ENCODE results near the gene TAB2. TPM values are rescaled to one million over a fixed set of nuclear protein-coding genes. Genes with fewer than 3 reads are reported as not detected.

Gene TAB2
- total and polyA plus RNA-seq, 9 of the 15 experiments (the other 6 are each of a cell fraction or from before 2014, with no cell fraction given) = 9.1 to 38.3 (median 18.6) TPM

- TF ChIP-seq, protein P1, sequence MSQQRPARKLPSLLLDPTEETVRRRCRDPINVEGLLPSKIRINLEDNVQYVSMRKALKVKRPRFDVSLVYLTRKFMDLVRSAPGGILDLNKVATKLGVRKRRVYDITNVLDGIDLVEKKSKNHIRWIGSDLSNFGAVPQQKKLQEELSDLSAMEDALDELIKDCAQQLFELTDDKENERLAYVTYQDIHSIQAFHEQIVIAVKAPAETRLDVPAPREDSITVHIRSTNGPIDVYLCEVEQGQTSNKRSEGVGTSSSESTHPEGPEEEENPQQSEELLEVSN (IDR thresholded peaks at IDR 0.05; ENCODE audit: borderline replicate concordance in 1 of 2, extremely low read depth in 1 of 2, insufficient read depth in 1 of 2, insufficient read length in 1 of 2, low read depth in 1 of 2, low read length in 1 of 2, poor library complexity in 1 of 2, severe bottlenecking in 1 of 2) = no peak
- TF ChIP-seq FOXM1 (IDR thresholded peaks at IDR 0.05; ENCODE audit: low read depth) = no peak
- TF ChIP-seq FOXM1 (CRISPR knock-in tag; IDR thresholded peaks at IDR 0.05; ENCODE audit: low read depth) = no peak
Measured at GRCh38 chr6:149419696-149420404, 102.3 kb downstream of the TAB2 start (continued).

GRCh38 chr6:149421132-149421531 lies 103.6 kb downstream of the TAB2 start:
- no peaks in the 10 kb centered on the region for H3K9me3 ChIP-seq (replicated peaks; ENCODE audit: control insufficient read depth, insufficient read depth, low read depth, low read length)
- no peaks in the 10 kb centered on the region for H3K36me3 ChIP-seq (ENCODE audit: control insufficient read depth, insufficient read depth, low read length)
- in situ Hi-C loops (cut with MboI) (no loop called here), intact Hi-C loops (cut with micrococcal nuclease) (no loop called here)
- H2AFZ ChIP-seq (ENCODE audit: low read depth, low read length) = no peak overlapping the region
- POLR2A ChIA-PET = interaction anchor here (0.8 to 1.4 kb wide), 3 partner anchors 10 to 345 kb away, joined by 3 to 4 read pairs (median 3); no protein-coding TSS in a partner anchor
- FAIRE-seq (no peak), DNase-seq (ENCODE audit: extremely low read depth in 1 of 4, low spot score in 3 of 4) (no peak), ATAC-seq (no peak)
- CTCF ChIA-PET (ENCODE audit: low intra/inter-chr PET ratio) = no interaction called here
- no peaks in the 10 kb centered on the region for H3K79me2 ChIP-seq (ENCODE audit: control insufficient read depth, insufficient read depth, low read length)
- WGBS (ENCODE audit: insufficient coverage, low coverage, missing lambda C conversion rate) = 3% methylated on average over 5 of the region's 5 CpGs
- no peaks in the 10 kb centered on the region for H3K9me1 ChIP-seq (ENCODE audit: control insufficient read depth, insufficient read depth, low read length)
- H3K27ac ChIP-seq (ENCODE audit: extremely low read depth, low read depth, low read length) = no peak overlapping the region
- BruUV-seq (replicated peaks) = no TSS peak
- no peak overlapping the region for H3K4me3 ChIP-seq
- peaks cover 29 to 49% of the 10 kb centered on the region in 2 experiments for H3K27me3 ChIP-seq (ENCODE audit: control insufficient read depth in 2 of 2, insufficient read depth in 2 of 2, low read length in 2 of 2)
- no peaks in the 10 kb centered on the region for H3K4me1 ChIP-seq (replicated peaks in 1 of 2; ENCODE audit: control insufficient read depth in 2 of 2, insufficient read depth in 2 of 2, low read length in 2 of 2)
- H4K20me1 ChIP-seq (replicated peaks; ENCODE audit: control insufficient read depth, insufficient read depth, low read length) = 0 out of 2 replicates have a peak, but pooled peaks cover 3% of the 10 kb centered on the region
- no peak overlapping the region for H3K4me2 ChIP-seq (ENCODE audit: insufficient read depth, low read length)
- H3K9ac ChIP-seq (ENCODE audit: insufficient read depth in 1 of 2, low read depth in 2 of 2, low read length in 2 of 2) = no peak overlapping the region
- TF ChIP-seq CHAMP1 (IDR thresholded peaks at IDR 0.05) (no peak), XRCC3 (IDR thresholded peaks at IDR 0.05) (no peak), PTBP1 (IDR thresholded peaks at IDR 0.05; ENCODE audit: low read depth, low read length) (no peak), ZKSCAN8 (CRISPR knock-in tag; IDR thresholded peaks at IDR 0.05) (no peak), HOMEZ (CRISPR knock-in tag; IDR thresholded peaks at IDR 0.05) (no peak), ZC3H4 (CRISPR knock-in tag; IDR thresholded peaks at IDR 0.05; ENCODE audit: borderline replicate concordance) (no peak), ARHGAP35 (IDR thresholded peaks at IDR 0.05; ENCODE audit: partially characterized antibody) (no peak), NR2F6 (CRISPR knock-in tag; IDR thresholded peaks at IDR 0.05) (no peak), ZNF584 (CRISPR knock-in tag; IDR thresholded peaks at IDR 0.05; ENCODE audit: low read depth) (no peak)
- TF ChIP-seq, protein P2, sequence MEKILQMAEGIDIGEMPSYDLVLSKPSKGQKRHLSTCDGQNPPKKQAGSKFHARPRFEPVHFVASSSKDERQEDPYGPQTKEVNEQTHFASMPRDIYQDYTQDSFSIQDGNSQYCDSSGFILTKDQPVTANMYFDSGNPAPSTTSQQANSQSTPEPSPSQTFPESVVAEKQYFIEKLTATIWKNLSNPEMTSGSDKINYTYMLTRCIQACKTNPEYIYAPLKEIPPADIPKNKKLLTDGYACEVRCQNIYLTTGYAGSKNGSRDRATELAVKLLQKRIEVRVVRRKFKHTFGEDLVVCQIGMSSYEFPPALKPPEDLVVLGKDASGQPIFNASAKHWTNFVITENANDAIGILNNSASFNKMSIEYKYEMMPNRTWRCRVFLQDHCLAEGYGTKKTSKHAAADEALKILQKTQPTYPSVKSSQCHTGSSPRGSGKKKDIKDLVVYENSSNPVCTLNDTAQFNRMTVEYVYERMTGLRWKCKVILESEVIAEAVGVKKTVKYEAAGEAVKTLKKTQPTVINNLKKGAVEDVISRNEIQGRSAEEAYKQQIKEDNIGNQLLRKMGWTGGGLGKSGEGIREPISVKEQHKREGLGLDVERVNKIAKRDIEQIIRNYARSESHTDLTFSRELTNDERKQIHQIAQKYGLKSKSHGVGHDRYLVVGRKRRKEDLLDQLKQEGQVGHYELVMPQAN (IDR thresholded peaks at IDR 0.05; ENCODE audit: borderline replicate concordance) = no peak
